Choroid plexus epithelial cell (primary cell): Measurements from ENCODE around the gene SDCCAG8.

Experiments
- DNase-seq: peaks from one replicate; pipeline ENCODE4 v3.0.0-alpha.2; 2010; ENCODE audit warnings: low read depth
- H3K4me3 ChIP-seq: 2 replicates; pipeline ENCODE4 v1.5.1; 2011; ENCODE audit warnings: low read depth, mild to moderate bottlenecking, control low read depth, low read length, moderate library complexity
- CTCF ChIP-seq: conservative IDR thresholded peaks from 2 replicates; pipeline ENCODE4 v1.5.1; 2011; ENCODE audit warnings: low read depth, mild to moderate bottlenecking, control low read depth, inconsistent platforms, low read length, moderate library complexity

Gene SDCCAG8

DNA sequence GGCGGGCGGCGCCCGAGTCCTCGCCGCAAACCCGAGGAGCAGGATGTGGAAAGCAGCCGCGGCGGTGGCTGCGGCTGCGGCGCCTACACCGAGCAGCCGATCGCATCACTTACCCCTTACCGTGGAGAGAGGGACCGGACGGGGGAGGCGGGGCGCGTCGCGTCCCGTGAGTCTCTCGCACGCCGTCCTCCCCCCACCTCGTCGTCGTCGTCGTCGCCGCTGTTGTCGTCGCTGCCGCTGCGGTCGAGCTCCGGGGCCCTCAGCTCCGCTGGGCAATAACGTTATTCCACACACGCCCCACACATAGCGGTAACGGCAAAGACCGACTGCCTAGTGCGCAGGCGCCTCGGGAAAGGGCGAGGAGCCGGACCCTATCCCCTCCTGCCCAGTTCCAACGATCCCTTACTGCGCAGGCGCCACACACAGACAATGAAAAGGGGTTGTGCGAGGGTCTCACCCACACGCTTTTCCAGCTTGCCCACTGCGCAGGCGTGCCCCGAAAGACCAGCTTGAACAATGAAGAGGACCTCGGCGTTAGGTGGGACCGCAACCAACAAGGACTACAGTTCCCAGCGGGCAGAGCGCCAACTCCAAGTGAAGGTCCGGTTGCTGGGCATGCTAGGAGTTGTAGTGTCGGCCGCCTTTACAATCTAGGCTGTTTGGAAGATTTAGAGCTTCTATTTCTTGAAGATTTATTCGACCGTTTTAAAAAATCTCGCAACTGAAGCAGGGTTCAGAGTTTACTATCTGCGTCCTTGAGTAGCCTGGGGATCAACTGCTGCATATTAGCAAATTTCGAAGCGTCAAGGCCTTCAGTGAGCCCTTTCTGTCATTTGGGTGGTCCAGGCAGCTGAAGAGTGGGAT is 682 bp upstream of the SDCCAG8 start, which contains the start of gene CEP170:
Gene CEP170, minus strand, starts transcription at position 355 of the 864 bp plus-strand sequence. CDS start 30,001 bp downstream, outside the sequence.
- H3K4me3 ChIP-seq = peak within 1 kb of the TSS; percentile 89
- no peak for TF ChIP-seq CTCF
- DNase-seq = peak; percentile 97

GRCh38 chr1:243256590-243256989 is 749 bp downstream of the SDCCAG8 start:
- TF ChIP-seq CTCF = no peak
- H3K4me3 ChIP-seq = peak overlapping the region; percentile 63
- no peak for DNase-seq

DNA sequence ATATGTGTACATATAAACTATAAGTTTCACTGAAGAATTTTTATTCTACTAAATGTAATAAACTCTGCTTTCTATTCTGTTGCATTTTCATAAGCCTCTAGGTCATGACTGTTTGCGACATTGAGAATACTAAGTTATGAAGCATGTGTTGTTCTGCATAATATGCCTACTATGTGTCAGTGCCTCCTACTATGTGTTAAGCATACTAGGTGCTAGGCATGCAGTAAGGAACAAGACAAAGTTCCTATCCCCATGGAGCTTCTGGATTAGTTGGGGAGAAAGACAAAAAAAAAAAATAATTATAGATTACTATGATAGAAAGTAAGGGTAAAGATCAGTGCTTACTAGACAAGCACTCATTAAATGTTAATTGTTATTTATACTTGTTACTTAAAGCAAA is 1.3 kb downstream of the SDCCAG8 start:
- no peak for DNase-seq
- TF ChIP-seq CTCF = no peak
- H3K4me3 ChIP-seq = peak overlapping the region; percentile 29

- no peak for DNase-seq
- no peak overlapping the region for H3K4me3 ChIP-seq
- TF ChIP-seq CTCF = no peak
These were observed 2.9 kb downstream of the SDCCAG8 start for GRCh38 chr1:243258731-243259130.

- no peak overlapping the region for H3K4me3 ChIP-seq
- no peak for TF ChIP-seq CTCF
- no peak for DNase-seq
These were observed 4.5 kb downstream of the SDCCAG8 start for GRCh38 chr1:243260221-243260880.

- DNase-seq = peak; percentile 58
- no peak overlapping the region for H3K4me3 ChIP-seq
- TF ChIP-seq CTCF = no peak
These were observed 5.5 kb downstream of the SDCCAG8 start for GRCh38 chr1:243261390-243261789.
